Upper lobe of left lung (tissue), 6 donors: ENCODE results near the gene LMO7. TPM values are rescaled to one million over a fixed set of nuclear protein-coding genes. Genes with fewer than 3 reads are reported as not detected.

Experiments
- ATAC-seq, 2 donors: fragments of 200-7000 bp; cut with Tn5 transposase; one replicate each; pipeline ENCODE4 v1.9.1; 2022; ENCODE audit warnings: mild to moderate bottlenecking in 2 of 2, moderate library complexity in 2 of 2; ENCODE audit not compliant: low FRiP score in 2 of 2
- DNase-seq, 2 donors: peaks; one replicate each; pipeline ENCODE4 v3.0.0-alpha.2; 2019 to 2020
- H3K27ac ChIP-seq, 4 donors: fragments of 200-600 bp; sonication (generic); one replicate each; pipeline ENCODE4 v1.5.1; 2016 to 2019
- H3K27me3 ChIP-seq, 4 donors: fragments of 200-600 bp; sonication (generic); one replicate each; pipeline ENCODE4 v1.5.1; 2017 to 2019
- H3K36me3 ChIP-seq, 4 donors: fragments of 200-600 bp; sonication (generic); one replicate each; pipeline ENCODE4 v1.5.1; 2016 to 2019
- H3K4me1 ChIP-seq, 4 donors: fragments of 200-600 bp; sonication (generic); one replicate each; pipeline ENCODE4 v1.5.1; 2018 to 2019
- H3K4me3 ChIP-seq, 4 donors: fragments of 200-600 bp; sonication (generic); one replicate each; pipeline ENCODE4 v1.5.1; 2017 to 2019; ENCODE audit warnings: mild to moderate bottlenecking in 2 of 4, moderate library complexity in 1 of 4
- H3K9me3 ChIP-seq, 4 donors: fragments of 200-600 bp; sonication (generic); one replicate each; pipeline ENCODE4 v1.5.1; 2018 to 2019
- EP300 ChIP-seq, 4 donors: sonication (generic); formaldehyde crosslinking; IDR thresholded peaks; one replicate each; pipeline ENCODE4 v1.5.1; 2017; ENCODE audit warnings: antibody characterized with exemption in 4 of 4, control low read depth in 2 of 4
- POLR2A ChIP-seq, 4 donors: fragments of 450-650 bp; IDR thresholded peaks; one replicate each; pipeline ENCODE4 v1.5.1; 2016 to 2017; ENCODE audit warnings: antibody characterized with exemption in 4 of 4, mild to moderate bottlenecking in 2 of 4
- POLR2AphosphoS5 ChIP-seq, 2 donors: sonication (generic); formaldehyde crosslinking; IDR thresholded peaks; one replicate each; pipeline ENCODE4 v1.5.1; 2017; ENCODE audit warnings: antibody characterized with exemption in 2 of 2
- WGBS, 2 donors: methylation state at CpG; one replicate each; pipeline ENCODE4 v1.1.5; 2017 to 2018; 5-methylcytosine and 5-hydroxymethylcytosine counted together
- total RNA-seq, 6 donors: library from RNA; depleted of rRNA in 4 of 6; stranded (reverse); fragments of >200 nt in 4 of 6; gene quantifications; one replicate each; pipeline versions ENCODE4 v1.1.0 to v1.2.1, GENCODE V29; 2016 to 2021
- TF ChIP-seq, protein P1 (sequence below), 6 experiments: fragments of 450-650 bp in 4 of 6; fragments of 200-600 bp in 2 of 6; sonication (generic) in 2 of 6; IDR thresholded peaks; one replicate each; pipeline ENCODE4 v1.5.1; 2016 to 2019; ENCODE audit warnings: antibody characterized with exemption in 6 of 6
- donor health status: DM: no; HTN: no; CAD: no; lungs with moderate emphysema.
- donor health status: DM: no; HTN: yes; CAD: no; lungs with severe emphysema.

Gene LMO7
- total RNA-seq, 6 donors from 2014 or later: 327 to 1,155 (median 811) TPM

DNA sequence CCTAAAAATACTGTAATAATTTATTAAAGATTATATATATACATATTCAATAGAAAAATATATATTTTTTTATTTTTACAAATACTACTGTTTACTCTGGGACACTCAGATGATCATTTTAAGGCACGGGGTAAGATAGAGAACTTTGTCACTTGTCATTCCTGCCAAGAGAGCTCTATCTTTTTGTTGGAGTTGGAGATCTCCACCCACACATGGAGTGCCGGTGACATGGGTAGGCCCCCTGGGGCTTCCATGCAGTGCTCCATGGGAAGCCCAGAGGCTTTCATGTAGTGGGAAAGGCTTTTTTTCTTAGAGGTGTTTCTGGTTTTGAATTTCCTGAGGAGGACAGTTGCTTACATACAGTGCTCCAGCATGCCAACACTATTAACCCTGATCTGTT, 81.4 kb downstream of the LMO7 start:
- 71 to 77% methylated on average over 2 of the region's 2 CpGs for WGBS, 2 donors
- H3K4me3 ChIP-seq: no peak overlapping the region
- no peak for TF ChIP-seq EP300 (IDR thresholded peaks at IDR 0.05)
- no peak for TF ChIP-seq POLR2A (IDR thresholded peaks at IDR 0.05)
- TF ChIP-seq POLR2AphosphoS5 (IDR thresholded peaks at IDR 0.05): no peak
- TF ChIP-seq, protein P1, sequence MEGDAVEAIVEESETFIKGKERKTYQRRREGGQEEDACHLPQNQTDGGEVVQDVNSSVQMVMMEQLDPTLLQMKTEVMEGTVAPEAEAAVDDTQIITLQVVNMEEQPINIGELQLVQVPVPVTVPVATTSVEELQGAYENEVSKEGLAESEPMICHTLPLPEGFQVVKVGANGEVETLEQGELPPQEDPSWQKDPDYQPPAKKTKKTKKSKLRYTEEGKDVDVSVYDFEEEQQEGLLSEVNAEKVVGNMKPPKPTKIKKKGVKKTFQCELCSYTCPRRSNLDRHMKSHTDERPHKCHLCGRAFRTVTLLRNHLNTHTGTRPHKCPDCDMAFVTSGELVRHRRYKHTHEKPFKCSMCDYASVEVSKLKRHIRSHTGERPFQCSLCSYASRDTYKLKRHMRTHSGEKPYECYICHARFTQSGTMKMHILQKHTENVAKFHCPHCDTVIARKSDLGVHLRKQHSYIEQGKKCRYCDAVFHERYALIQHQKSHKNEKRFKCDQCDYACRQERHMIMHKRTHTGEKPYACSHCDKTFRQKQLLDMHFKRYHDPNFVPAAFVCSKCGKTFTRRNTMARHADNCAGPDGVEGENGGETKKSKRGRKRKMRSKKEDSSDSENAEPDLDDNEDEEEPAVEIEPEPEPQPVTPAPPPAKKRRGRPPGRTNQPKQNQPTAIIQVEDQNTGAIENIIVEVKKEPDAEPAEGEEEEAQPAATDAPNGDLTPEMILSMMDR (IDR thresholded peaks at IDR 0.05): no peak

DNA sequence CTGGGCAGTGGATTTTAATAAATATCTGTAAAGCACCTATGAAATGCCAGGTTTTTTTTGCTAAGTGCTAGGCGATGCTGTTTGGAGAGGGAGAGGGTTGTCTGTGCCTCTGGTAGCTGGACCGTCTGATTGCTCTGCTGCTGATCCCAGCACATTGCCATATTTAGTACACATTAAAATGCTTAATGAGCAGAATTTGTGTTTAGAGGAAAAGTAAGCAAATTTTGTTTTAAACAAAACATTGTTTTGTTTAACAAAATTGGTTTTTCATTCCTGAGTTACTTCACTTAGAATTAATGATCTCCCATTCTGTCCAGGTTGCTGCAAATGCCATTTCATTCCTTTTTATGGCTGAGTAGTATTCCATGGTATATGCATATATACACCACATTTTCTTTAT, 85.2 kb downstream of the LMO7 start:
- no peak overlapping the region for H3K4me3 ChIP-seq
- DNase-seq (no peak), ATAC-seq (no peak)
- H3K27me3 ChIP-seq: no peaks in the 10 kb centered on the region
- H3K27ac ChIP-seq: no peak overlapping the region
- WGBS, 2 donors: 93 to 96% methylated on average over 2 of the region's 2 CpGs
- peaks cover 0 to 9% (median 6%) of the 10 kb centered on the region in 4 donors for H3K4me1 ChIP-seq
- no peaks in the 10 kb centered on the region for H3K9me3 ChIP-seq
- no peaks in the 10 kb centered on the region for H3K36me3 ChIP-seq
- TF ChIP-seq POLR2A (IDR thresholded peaks at IDR 0.05) (no peak), POLR2AphosphoS5 (IDR thresholded peaks at IDR 0.05) (no peak), EP300 (IDR thresholded peaks at IDR 0.05) (no peak)
- TF ChIP-seq, protein P1 (IDR thresholded peaks at IDR 0.05): no peak

More for the DNA sequence above, 81.4 kb downstream of the LMO7 start:
- DNase-seq (no peak), ATAC-seq (no peak)
- Histone ChIP-seq H3K27ac (peak overlapping the region in 1 of 4 donors; percentile 21), H3K4me1 (peaks cover 0 to 28% (median 18%) of the 10 kb centered on the region in 4 donors), H3K36me3 (no peaks in the 10 kb centered on the region), H3K27me3 (no peaks in the 10 kb centered on the region), H3K9me3 (no peaks in the 10 kb centered on the region)

DNA sequence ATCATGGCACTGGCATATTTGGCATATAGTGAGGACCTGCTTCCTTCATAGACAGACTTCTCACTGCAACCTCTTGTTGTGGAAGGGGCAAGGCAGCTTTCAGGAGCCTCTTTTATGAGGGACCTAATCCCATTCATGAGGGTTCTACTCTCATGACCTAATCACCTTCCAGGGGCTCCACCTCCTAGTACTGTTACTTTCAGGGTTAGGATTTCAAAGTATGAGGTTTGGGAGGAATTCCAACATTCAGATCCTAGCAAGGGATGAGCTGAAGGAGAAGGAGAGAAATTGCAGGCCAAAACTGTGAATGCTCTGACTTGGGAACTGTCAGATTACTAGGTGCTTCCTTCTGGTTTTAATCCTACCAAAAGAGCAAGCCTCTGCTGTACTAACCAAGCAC, 87.8 kb downstream of the LMO7 start:
- Histone ChIP-seq H3K27me3 (no peaks in the 10 kb centered on the region), H3K4me3 (no peak overlapping the region)
- DNase-seq: no peak

DNA sequence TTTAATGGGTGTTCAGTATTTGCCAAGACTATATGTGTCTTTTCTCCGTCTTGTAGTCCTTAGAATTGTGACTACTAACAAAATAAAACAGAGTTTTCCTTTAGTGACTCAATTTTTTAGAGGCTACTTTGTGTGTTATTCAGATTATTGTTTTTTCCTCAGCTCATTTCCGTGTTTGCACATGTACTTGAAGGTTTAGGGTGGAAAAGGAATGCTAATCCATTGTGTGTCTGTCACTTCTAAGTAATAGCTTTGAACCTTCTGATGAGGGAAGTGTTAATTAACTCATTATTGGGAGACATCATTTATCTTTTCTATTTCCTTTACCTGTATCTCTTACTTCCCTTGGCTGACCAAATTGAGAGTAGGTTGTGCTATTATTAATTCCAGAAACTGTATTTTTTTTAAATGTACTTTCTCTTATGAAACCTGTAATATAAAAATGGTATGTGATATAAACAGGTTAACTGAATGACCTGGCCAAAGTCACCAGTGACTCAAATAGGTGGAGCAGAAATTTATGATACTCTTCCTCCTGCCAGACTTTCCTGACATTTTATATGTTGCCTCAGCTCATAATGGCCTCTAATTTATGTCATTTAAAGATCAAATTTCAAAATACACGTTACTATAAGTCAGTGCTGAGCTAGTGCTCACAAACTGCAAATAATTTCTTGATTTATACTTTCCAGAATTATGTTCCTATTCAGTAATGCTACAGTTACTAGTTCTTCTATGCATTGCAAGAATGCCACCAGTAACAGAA, 88.8 kb downstream of the LMO7 start:
- Histone ChIP-seq H3K9me3 (no peaks in the 10 kb centered on the region), H3K27ac (peak overlapping the region; percentile 45 to 67 (median 52)), H3K27me3 (no peaks in the 10 kb centered on the region), H3K4me1 (peaks cover 0 to 8% (median 3%) of the 10 kb centered on the region in 4 donors), H3K4me3 (no peak overlapping the region), H3K36me3 (no peaks in the 10 kb centered on the region)
- TF ChIP-seq, protein P1 (IDR thresholded peaks at IDR 0.05): no peak
- TF ChIP-seq POLR2AphosphoS5 (IDR thresholded peaks at IDR 0.05) (no peak), EP300 (IDR thresholded peaks at IDR 0.05) (no peak), POLR2A (IDR thresholded peaks at IDR 0.05) (no peak)
- 45 to 46% methylated on average over 3 of the region's 3 CpGs for WGBS, 2 donors
- ATAC-seq (peak in 1 of 2 donors; percentile 38), DNase-seq (no peak)

More for the DNA sequence above, 87.8 kb downstream of the LMO7 start:
- Histone ChIP-seq H3K27ac (peak overlapping the region; percentile 45 to 67 (median 52)), H3K36me3 (no peaks in the 10 kb centered on the region), H3K4me1 (peaks cover 0 to 8% (median 3%) of the 10 kb centered on the region in 4 donors), H3K9me3 (no peaks in the 10 kb centered on the region)
- no peak for ATAC-seq
- TF ChIP-seq, protein P1 (IDR thresholded peaks at IDR 0.05): no peak
- TF ChIP-seq POLR2AphosphoS5 (IDR thresholded peaks at IDR 0.05) (no peak), EP300 (IDR thresholded peaks at IDR 0.05) (no peak), POLR2A (IDR thresholded peaks at IDR 0.05) (no peak)

DNA sequence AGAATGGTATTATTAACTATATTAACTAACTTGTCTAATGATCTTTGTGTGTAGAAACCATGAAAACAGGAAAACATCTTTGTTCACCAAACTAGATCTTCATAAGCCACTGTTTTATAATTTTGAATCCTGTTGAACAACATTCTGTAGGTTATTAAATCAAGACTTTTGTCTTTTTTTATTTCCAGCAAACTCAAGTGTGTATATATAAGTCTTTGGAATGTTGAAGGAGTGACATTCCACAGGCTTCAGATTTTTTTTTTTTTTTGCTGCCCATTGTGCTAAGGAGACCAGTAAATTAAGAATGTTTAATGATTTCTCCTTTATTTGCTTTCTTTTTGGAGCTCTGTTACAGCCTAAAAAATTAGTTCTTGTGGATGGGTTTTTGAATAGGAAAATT, 89.6 kb downstream of the LMO7 start:
- H3K27ac ChIP-seq: peak overlapping the region; percentile 45 to 67 (median 52)
- no peak overlapping the region for H3K4me3 ChIP-seq

More for the DNA sequence above, 89.6 kb downstream of the LMO7 start:
- TF ChIP-seq, protein P1 (IDR thresholded peaks at IDR 0.05): no peak
- no peak for TF ChIP-seq POLR2AphosphoS5 (IDR thresholded peaks at IDR 0.05)
- TF ChIP-seq POLR2A (IDR thresholded peaks at IDR 0.05): no peak
- no peak for TF ChIP-seq EP300 (IDR thresholded peaks at IDR 0.05)
- peak; percentile 42 to 79 for ATAC-seq
- H3K36me3 ChIP-seq: no peaks in the 10 kb centered on the region
- no peak for DNase-seq
- peaks cover 0 to 8% (median 3%) of the 10 kb centered on the region in 4 donors for H3K4me1 ChIP-seq
- no peaks in the 10 kb centered on the region for H3K9me3 ChIP-seq
- no peaks in the 10 kb centered on the region for H3K27me3 ChIP-seq
